HEK293 (cell line): ENCODE measurements around the gene COX6A1.

Experiments used
- CTCF ChIP-seq: fragments of 450-650 bp; formaldehyde crosslinking; IDR thresholded peaks from 2 replicates; pipeline ENCODE4 v1.5.1; 2016; ENCODE audit warnings: missing biosample characterization, missing genetic modification characterization
- GLI2 ChIP-seq: fragments of 450-650 bp; formaldehyde crosslinking; IDR thresholded peaks from 2 replicates; pipeline ENCODE4; 2017; ENCODE audit warnings: missing biosample characterization, missing genetic modification characterization, low read depth, borderline replicate concordance
- KLF16 ChIP-seq: fragments of 450-650 bp; formaldehyde crosslinking; IDR thresholded peaks from 2 replicates; pipeline ENCODE4 v1.5.1; 2017; ENCODE audit warnings: missing biosample characterization, missing genetic modification characterization
- SP3 ChIP-seq: fragments of 450-650 bp; formaldehyde crosslinking; IDR thresholded peaks from 2 replicates; pipeline ENCODE4 v1.5.1; 2016; ENCODE audit warnings: missing biosample characterization, missing genetic modification characterization
- TSHZ1 ChIP-seq: fragments of 450-650 bp; formaldehyde crosslinking; IDR thresholded peaks from 2 replicates; pipeline ENCODE4 v1.5.1; 2016; ENCODE audit warnings: missing biosample characterization, missing genetic modification characterization, borderline replicate concordance
- ZBTB21 ChIP-seq: fragments of 450-650 bp; formaldehyde crosslinking; IDR thresholded peaks from 2 replicates; pipeline ENCODE4 v1.5.1; 2017; ENCODE audit warnings: missing biosample characterization, missing genetic modification characterization
- ZFP37 ChIP-seq: fragments of 450-650 bp; formaldehyde crosslinking; IDR thresholded peaks from 2 replicates; pipeline ENCODE4 v1.5.1; 2016; ENCODE audit warnings: missing biosample characterization, missing genetic modification characterization
- ZNF292 ChIP-seq: fragments of 450-650 bp; formaldehyde crosslinking; IDR thresholded peaks from 2 replicates; pipeline ENCODE4 v1.5.1; 2016; ENCODE audit warnings: low read depth, missing biosample characterization, missing genetic modification characterization, borderline replicate concordance
- ZNF692 ChIP-seq: fragments of 450-650 bp; formaldehyde crosslinking; IDR thresholded peaks from 2 replicates; pipeline ENCODE4 v1.5.1; 2016; ENCODE audit warnings: missing biosample characterization, missing genetic modification characterization

GRCh38 chr12:120429368-120429767 is 8.5 kb upstream of the COX6A1 start:
- no peak for TF ChIP-seq KLF16 (tag by site-specific recombination)
- no peak for TF ChIP-seq ZNF692
- TF ChIP-seq SP3 (tag by site-specific recombination) = no peak
- no peak for TF ChIP-seq CTCF (tag by site-specific recombination)
- TF ChIP-seq TSHZ1 (tag by site-specific recombination) = no peak
- TF ChIP-seq ZFP37 (tag by site-specific recombination) = no peak
- TF ChIP-seq ZNF292 (tag by site-specific recombination) = no peak
- TF ChIP-seq GLI2 (tag by site-specific recombination) = no peak
- no peak for TF ChIP-seq ZBTB21 (tag by site-specific recombination)
